Inferior parietal cortex (tissue), 1 donor: ENCODE data around the gene NEK7.
"Not testable (repeated sequence)": the region's sequence is repeated elsewhere in the genome, so short reads cannot be mapped to it uniquely, and the experiment has no call there.

Source experiments
- DNase-seq: peaks from one replicate; pipeline ENCODE4 v3.0.0-alpha.2; 2016; ENCODE audit errors: extremely low spot score

The NEK7 gene

DNA sequence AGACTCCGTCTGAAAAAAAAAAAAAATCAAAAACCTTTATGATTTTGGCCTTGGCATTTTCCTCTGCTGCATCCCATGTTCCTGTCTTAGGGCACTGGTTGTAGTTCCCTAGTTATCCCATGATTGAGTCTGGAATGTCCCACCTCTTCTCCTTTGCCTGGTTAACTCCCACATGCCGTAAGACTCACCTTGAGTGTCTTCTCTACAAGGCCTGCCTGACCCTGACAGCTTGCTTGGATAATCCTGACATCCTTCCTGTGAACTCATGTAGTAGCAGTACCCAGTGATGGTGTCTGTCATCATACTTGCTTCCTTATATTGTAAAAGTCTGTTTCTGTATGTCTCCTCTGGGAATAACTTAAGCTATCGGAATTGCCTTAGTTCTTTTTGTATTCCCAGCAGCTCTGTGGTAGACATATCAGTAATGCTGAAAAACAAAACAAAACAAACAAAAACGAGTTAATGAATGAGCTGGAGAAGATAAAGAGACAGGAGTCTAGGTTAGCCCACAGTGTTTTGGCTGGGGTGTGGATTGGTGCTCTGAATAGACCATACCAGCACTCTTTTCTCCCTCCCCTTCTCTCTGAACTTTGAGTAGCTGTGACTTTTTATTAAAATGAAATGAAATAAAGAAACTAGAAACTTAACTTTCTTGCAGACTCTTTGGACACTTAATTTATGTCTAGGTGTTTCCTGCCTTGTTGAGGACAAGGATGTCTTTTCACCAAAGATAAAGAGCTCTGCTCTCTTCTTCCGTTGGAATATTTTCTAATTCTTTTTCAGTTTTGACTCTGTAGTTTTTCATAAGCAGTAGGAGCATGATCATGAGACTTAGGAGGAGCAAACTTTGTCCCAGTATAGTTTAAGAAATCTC is 15.1 kb downstream of the NEK7 start:
- DNase-seq: no peak

DNA sequence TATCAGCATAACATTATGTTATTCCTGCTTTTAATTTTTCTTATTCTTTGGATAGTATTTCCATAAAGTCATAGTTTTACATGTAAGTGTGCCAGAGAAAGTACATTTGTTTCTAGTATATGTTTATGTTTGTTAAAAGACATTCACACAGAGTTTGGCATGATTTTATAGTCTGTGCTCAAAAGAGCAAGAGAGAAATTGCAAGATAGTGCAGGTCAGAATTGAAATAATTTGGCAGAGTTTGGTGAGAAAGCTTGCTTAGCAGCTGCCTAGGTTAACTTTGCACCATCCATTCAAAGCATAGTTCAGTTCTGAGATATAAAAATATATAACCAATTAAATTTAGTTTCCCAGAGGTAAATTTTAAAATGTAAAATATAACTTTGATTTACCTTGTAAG is 17.0 kb downstream of the NEK7 start:
- no peak for DNase-seq

GRCh38 chr1:198174297-198174696 is 17.5 kb downstream of the NEK7 start:
- DNase-seq: no peak

- DNase-seq: no peak
These were observed 18.8 kb downstream of the NEK7 start for GRCh38 chr1:198175423-198176170.

DNA sequence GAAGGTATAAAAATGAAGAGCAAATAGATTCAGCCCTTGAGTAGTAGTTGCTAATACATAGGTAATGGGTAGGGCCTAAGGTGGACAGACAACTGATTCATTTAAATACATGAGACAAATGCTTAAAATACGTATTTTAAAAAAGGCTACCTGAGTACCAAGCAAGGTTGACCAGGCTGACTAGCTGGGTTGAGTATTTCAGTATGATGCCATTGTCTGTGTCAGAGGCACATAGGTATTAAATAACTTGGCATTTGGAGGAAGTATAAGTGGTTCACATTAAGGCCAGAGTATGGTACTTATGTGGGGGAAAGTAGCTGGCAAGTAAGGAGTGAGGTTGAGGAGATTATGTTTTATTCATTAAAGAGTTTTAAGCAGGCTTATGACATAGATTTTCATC is 19.4 kb downstream of the NEK7 start:
- DNase-seq: no peak

DNA sequence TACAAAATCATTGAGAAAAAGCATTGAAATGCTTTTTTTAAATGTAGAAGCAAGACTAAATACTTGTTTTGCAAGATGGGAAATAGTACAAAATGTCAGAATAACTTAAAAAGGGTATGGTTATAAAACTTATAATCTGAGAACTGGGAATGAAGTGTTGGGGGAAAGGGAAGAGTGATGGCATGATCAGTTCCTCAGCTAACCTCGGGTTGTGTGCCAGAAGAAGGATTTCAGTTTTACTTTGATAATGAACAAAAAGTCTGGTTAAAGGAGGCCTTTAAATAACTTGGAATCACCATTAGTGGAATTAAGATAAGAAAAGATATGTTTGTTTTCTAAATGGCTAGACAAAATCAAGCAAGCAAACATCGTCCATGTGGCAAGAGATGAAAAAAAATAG is 20.7 kb downstream of the NEK7 start:
- DNase-seq: no peak

- no peak for DNase-seq
These were observed 21.8 kb downstream of the NEK7 start for GRCh38 chr1:198178615-198179014.

DNA sequence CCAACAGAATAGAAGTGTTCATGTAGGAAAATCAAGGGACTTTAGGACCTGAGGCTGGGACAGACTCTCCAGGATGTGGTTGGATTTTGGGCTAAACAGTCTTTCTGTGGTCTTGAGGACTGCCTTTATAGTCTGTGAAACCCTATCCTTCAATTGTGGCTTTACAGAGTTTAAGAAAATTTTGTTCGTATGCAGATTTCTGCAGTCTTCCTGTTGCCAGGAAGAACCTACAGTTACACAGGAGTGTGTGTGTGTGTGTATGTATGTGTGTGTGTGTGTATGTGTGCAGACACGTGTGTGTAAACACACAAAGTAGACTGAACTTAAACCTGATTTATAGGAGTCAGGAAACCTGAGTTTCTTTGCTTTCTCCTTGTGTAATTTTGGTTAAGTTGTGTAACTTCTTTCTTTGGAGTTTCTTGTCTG is 22.8 kb downstream of the NEK7 start:
- DNase-seq: no peak

DNA sequence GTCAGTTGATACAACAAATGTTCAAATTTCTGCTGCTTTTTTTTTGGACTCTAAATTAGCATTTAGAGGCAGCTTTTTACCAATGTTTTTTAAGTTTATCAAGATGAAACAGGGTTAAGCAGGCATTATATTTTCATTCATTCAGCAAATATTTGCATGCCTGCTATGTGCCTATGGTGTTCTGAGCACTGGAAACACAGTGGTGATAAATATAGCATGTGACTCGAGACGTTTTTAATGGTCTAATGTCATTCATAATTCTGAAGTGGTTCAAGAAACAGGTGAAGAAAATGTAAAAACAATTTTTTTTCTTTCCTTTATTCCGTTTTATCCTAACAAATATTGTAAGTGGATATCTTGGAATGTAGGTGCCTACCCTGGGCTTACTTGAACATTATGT is 26.8 kb downstream of the NEK7 start:
- DNase-seq: no peak

- no peak for DNase-seq
These were observed 27.7 kb downstream of the NEK7 start for GRCh38 chr1:198184516-198184915.

DNA sequence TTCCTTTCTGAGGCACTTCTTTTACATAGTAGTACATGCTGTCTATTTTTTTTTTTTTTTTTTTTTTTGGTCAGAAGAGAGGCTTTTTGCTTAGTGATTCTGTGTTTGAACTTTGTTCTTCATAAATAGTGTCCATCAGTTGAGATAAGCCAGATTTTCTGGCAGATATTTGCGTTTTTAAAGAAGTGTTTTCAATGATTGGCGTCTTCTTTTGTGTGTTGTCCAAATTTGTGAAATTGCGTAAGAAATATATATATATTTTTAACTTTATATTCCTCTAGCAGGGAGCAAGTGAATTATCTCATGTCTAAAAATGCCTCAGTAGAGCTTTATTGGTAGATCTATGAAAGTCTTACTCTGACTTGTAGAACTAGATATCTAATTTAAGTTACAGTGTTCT is 28.3 kb downstream of the NEK7 start:
- no peak for DNase-seq

- DNase-seq: no peak
These were observed 29.0 kb downstream of the NEK7 start for GRCh38 chr1:198185759-198186158.

DNA sequence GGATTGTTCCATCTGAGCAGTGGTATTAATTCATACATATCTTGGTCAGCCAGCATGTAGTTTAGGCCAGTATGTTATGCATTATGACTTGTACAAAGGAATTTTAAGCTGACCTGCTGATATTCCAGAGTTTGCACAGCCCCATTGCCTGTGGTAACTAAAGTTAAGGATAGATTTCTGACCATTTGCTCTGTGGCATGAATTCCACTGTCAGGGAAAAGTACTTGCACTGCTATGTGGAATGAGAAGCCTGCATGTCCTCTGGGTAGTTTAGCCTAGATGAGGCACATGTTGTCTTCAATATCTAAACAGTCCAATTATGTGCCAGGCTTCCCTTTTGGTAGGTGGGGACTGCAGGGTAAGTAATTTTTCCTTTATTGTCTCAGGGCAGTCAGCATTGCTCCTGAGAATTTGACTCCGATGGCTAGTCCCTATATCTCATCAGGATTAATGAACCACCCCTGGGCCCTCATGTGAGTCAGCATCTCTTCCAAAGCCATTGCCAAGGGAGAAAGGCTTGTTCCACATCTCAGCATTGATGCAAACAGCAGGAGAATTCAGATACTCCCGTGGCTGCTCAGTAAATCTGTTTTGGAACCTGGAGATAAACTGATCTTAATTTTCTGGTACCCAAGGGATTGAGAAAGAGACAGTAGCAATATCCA is 30.2 kb downstream of the NEK7 start:
- no peak for DNase-seq

- no peak for DNase-seq
These were observed 31.3 kb downstream of the NEK7 start for GRCh38 chr1:198187973-198188588.

- DNase-seq: no peak
These were observed 34.3 kb downstream of the NEK7 start for GRCh38 chr1:198191117-198191516.

- DNase-seq: not testable (repeated sequence)
These were observed 37.1 kb downstream of the NEK7 start for GRCh38 chr1:198193871-198194270.

GRCh38 chr1:198196630-198197029 is 39.8 kb downstream of the NEK7 start:
- DNase-seq: no peak

GRCh38 chr1:198197285-198197684 is 40.5 kb downstream of the NEK7 start:
- no peak for DNase-seq

DNA sequence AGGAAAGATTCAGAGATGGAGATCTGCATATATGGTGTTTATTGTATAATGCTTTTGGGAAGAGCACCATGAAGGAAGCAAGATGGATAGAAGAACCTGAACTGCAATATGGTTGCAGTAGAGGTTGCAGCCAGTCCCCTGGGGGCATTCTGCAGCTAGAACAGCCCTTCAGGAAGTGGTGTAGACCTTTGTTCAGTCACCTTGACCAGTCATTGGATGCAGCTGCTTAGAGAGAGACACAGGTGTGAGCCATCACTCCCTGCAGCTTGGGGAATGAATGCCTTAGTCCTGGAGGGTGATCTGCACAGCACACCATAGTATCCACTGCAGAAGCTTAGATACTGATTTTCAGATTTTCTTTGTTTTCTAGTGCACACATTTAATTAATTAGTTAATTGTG is 42.3 kb downstream of the NEK7 start:
- no peak for DNase-seq

- no peak for DNase-seq
These were observed 45.4 kb downstream of the NEK7 start for GRCh38 chr1:198201956-198202784.

- no peak for DNase-seq
These were observed 46.6 kb downstream of the NEK7 start for GRCh38 chr1:198203434-198203833.
